GM19438 (cell line): ENCODE data around the gene FAM3C.
"Not testable (repeated sequence)": the region's sequence is repeated elsewhere in the genome, so short reads cannot be mapped to it uniquely, and the experiment has no call there.

Source experiments
- ATAC-seq: cut with Tn5 transposase; IDR thresholded peaks from one replicate; pipeline ENCODE4 v1.9.1; 2021; ENCODE audit warnings: low read depth; ENCODE audit not compliant: unreplicated experiment

The FAM3C gene

DNA sequence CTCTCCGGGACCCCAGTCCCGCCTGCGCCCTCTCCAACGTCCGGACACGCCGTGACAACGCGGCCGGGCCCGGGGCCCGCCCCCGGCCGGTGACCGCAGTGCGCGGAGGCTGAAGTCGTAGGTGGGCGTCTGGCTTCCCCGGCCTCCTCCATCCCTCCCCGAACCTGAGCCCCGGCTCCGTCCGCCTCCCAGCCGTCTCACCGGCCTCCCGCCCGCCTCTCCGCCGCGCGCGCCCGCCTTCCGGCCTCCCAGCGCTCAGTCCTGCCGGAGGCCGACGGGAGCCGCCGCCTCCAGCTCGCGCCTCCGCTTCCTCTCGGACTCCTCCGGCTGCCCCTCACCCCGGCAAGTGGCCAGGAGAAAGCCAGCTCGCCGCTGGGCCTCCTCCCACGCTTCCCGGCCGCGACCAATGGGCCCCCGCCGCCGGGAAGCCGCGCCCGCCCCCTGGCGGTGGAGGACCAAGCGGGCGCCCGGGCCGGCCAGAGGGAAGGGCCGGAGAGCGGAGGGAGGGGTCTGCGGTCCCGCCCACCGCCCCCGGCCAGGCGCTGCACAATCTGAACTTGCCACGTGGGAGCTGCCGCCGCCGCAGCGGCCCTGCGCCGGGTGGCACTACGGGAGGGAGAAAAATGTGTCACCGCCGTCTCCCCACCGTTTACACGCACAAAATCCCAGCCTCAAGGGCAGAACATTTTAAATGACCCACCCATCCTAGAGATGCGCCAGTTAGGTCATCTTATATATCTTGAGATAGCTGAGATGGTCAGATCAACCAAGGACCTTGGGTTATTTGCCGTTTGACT lies at the start of gene FAM3C:
FAM3C (minus strand) TSS at position 348 of the 797 bp plus-strand sequence. CDS start 13,339 bp downstream, outside the sequence.
- ATAC-seq, result peak; percentile 73

DNA sequence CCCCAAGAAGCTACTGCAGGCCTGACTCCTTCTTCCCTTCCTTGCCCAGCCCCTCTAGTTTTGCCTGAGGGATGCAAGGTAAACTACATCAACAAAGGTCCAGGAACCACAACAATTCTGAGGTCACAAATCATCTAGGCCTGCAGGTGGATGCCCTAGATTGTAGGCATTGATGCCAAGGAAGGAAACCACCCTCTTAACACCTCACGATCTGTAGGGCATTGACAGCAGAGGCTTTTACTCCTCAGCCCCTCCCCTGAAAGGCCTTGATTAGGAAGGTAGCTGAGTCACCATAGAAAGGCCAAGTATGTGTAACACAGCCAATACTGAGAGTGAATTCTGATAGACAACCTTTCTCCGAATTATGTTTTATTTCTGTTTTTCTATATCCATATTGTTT lies 46.7 kb upstream of the FAM3C start:
- no peak for ATAC-seq

- no peak for ATAC-seq
Measured at GRCh38 chr7:121440857-121441503, 44.9 kb upstream of the FAM3C start.

GRCh38 chr7:121438043-121438955 lies 42.2 kb upstream of the FAM3C start:
- ATAC-seq, result peak; percentile 54

DNA sequence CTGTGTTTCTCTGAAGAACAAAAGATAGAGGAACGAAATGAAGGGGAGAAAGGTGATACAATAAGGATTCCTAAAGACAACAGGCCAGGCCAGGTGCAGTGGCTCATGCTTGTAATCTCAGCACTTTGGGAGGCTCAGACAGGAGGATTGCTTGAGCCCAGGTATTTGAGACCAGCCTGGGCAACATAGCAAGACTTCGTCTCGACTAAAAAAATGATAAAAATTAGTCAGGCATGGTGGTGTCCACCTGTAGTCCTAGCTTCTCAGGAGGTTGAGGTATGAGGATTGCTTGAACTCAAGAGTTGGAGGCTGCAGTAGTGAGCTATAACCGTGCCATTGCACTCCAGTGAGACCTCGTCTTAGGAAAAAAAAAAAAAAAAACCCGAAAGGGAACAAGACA lies 41.4 kb upstream of the FAM3C start:
- ATAC-seq, result no peak

- no peak for ATAC-seq
Measured at GRCh38 chr7:121436688-121437087, 40.6 kb upstream of the FAM3C start.

- ATAC-seq, result no peak
Measured at GRCh38 chr7:121436136-121436535, 40.0 kb upstream of the FAM3C start.

GRCh38 chr7:121433775-121434174 lies 37.7 kb upstream of the FAM3C start:
- ATAC-seq, result peak; percentile 48

DNA sequence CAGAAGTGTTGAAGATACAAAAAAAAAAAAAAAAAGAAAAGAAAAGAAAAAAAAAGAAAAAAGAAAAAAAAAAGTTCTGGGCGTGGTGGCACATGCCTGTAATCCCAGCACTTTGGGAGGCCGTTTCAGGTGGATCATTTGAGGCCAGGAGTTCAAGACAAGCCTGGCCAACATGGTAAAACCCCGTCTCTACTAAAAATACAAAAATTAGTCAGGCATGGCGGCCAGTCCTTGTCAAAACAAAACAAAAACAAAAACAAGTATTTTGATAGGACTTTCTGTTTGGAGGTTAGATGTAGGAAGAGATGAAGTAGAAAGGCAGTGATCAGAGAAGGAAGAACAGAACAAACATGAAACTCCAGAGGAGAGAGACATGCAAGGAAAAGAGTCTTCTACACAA lies 36.4 kb upstream of the FAM3C start:
- ATAC-seq, result peak; percentile 53

DNA sequence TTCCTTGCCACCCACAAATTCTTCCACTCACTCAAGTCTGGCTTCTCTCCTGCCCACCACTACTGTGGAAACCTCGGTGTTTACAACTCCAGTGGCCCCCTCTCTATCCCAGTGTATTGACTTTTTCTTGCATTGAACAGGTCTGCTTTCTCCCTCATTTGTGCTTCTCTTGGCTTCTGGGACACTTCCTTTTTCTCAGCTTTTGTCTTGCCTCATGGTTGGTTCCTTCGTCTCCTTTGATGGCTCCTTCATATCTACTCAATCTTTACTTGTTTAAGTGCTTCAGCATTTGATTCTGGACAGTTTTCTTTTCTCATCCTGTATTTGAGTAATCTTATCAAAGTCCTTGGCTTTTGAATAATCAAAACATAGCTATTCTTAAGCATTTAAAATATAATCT lies 35.9 kb upstream of the FAM3C start:
- ATAC-seq, result no peak

DNA sequence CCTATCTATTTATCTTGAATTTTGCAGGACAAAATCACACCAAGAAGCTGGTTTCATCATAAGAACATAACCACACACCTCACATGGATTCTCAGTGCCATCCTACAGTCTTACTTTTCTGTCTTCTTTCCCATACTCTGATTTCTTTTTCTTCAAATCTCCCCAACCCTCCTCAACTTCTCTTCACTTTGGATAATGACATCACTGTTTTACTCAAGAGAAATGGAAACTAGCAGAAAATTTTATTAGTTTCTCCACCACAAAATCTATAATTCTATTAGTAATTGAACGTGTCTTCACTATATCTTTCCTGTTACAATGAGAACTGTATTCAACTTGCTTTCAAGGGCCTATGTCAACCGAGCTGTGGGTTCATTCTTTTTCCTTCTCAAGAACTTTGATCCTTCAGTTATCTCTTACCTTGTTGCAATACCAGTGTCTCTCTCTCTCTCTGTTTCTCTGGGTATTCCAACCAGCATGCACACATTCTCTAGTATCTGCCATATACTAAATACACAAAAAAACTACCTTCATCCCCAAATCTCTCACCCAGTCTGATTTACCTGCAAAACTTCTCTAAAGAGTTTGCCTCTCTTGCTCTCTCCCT lies 35.4 kb upstream of the FAM3C start:
- ATAC-seq, result no peak

- no peak for ATAC-seq
Measured at GRCh38 chr7:121430558-121430957, 34.5 kb upstream of the FAM3C start.

DNA sequence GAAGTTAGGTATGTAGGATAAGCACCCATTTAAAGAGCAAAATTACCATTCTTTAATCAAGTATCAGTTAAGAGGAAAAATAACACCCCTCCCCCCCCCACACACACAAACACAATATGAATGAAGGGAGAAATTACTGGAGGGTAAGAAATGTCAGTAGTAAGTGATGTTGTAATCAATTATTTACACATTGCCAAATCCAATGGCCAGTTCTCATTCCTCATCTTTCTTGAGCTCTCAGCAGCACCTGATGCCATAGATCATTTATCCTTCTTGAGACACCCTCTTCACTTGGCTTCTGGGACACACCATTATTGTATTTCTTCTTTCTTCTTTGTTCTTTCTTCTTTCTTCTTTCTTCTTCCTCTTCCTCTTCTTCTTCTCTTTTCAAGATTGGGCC lies 33.7 kb upstream of the FAM3C start:
- ATAC-seq, result no peak

GRCh38 chr7:121428855-121429489 lies 32.9 kb upstream of the FAM3C start:
- ATAC-seq, result no peak

DNA sequence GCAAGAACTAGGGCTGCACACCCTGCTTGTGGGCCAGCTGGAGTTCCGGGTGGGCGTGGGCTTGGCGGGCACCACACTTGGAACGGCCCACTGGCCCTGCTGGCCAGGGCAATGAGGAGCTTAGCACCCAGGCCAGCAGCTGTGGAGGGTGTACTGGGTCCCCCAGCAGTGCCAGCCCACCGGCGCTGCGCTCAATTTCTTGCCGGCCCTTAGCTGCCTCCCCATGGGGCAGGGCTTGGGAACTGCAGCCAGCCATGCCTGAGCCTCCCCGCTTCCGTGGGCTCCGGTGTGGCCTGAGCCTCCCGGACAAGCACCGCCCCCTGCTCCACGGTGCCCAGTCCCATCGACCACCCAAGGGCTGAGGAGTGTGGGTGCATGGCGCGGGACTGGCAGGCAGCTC lies 25.6 kb upstream of the FAM3C start:
- ATAC-seq, result not testable (repeated sequence)

GRCh38 chr7:121420976-121421375 lies 24.9 kb upstream of the FAM3C start:
- no peak for ATAC-seq

- ATAC-seq, result no peak
Measured at GRCh38 chr7:121419201-121420148, 23.4 kb upstream of the FAM3C start.

GRCh38 chr7:121416533-121416932 lies 20.4 kb upstream of the FAM3C start:
- no peak for ATAC-seq

- no peak for ATAC-seq
Measured at GRCh38 chr7:121414436-121414835, 18.3 kb upstream of the FAM3C start.
